ENCODE results near the gene MCM7. TPM values are rescaled to one million over a fixed set of nuclear protein-coding genes. Genes with fewer than 3 reads are reported as not detected.
A peak's percentile ranks its signal among the peaks of the same experiment; 100 is the strongest.

MCM7 gene
- total and polyA plus RNA-seq, 2 of the 4 experiments (the other 2 are of a cell fraction) = 104 to 137 TPM

DNA sequence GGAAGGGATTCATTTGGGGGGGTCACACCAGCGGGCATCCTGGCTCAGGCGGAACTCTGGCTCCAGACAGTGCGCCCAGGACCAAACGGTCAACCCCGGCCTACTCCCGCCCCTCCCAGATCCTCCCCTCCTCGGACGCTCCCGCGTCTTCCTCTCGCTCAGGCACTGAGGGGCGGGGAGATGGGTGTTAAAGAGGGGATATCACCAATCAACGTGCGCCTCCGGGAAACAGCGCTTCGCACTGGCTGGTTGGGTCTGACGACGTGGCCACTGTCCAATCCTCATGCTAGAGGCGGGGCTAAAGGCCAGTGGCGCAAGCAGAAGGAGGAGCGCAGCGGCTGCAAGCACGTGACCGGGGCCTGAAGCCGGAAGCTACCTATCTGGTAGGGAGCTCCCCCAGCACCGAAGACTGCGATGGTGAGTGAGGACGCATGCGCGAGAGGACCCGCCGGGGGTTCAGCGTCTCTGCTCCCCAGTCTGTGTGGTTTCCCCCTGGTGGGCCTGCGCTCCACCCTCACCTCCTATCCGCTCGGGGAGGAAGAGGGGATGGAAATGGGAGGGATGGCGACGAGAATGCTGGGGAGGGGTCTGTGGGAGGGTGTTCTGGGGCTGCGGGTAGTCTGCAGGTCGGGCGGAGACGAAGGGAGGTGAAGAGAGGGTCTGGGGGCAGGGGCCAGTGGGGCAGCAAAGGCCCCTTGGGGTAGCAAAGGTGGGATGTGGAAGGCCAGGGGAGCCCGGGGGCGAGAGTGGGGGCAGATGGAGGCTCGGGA lies 47.5 kb upstream of the MCM7 start, which contains the start of gene LAMTOR4:
LAMTOR4 (plus strand) TSS at position 360 of the 770 bp plus-strand sequence; CDS start at position 415, 55 bp downstream.
- Histone ChIP-seq H4K91ac (ENCODE audit: insufficient read depth, low read depth, low read length) (peak within 1 kb of the TSS; percentile 90), H3K56ac (ENCODE audit: extremely low read depth, insufficient read depth, low read length) (peak within 1 kb of the TSS; percentile 47), H3K79me1 (ENCODE audit: low read depth in 1 of 2, low read length in 2 of 2) (peaks cover 17 to 43% of the 10 kb centered on the region in 2 experiments), H3K27ac (ENCODE audit: insufficient read depth, low read length) (peak within 1 kb of the TSS; percentile 86), H2AFZ (replicated peaks; ENCODE audit: low read length, poor library complexity) (peak within 1 kb of the TSS; percentile 94), H3K23ac (ENCODE audit: low read depth, low read length) (peak within 1 kb of the TSS; percentile 90), H3K9me1 (ENCODE audit: insufficient read depth, low read length) (no peaks in the 10 kb centered on the region), H2BK15ac (ENCODE audit: low read depth, low read length) (no peak within 1 kb of the TSS), H2BK20ac (ENCODE audit: low read depth, low read length) (no peak within 1 kb of the TSS), H3K14ac (replicated peaks; ENCODE audit: low read depth, low read length) (peak within 1 kb of the TSS; percentile 91), H3K4ac (ENCODE audit: low read depth, low read length) (peak within 1 kb of the TSS; percentile 94), H3K4me2 (ENCODE audit: low read depth, low read length) (peak within 1 kb of the TSS; percentile 79), H3K9ac (ENCODE audit: low read depth, low read length) (peak within 1 kb of the TSS; percentile 90), H3K36me3 (ENCODE audit: control insufficient read depth, insufficient read depth, low read length) (peaks cover 9% of the 10 kb centered on the region), H4K20me1 (ENCODE audit: insufficient read depth, low read length) (peaks cover 5% of the 10 kb centered on the region; the same call in 1 of the 2 replicates), H3K4me3 (ENCODE audit: insufficient read depth, low read depth, low read length) (peak within 1 kb of the TSS; percentile 66), H3K18ac (ENCODE audit: low read depth, low read length) (peak within 1 kb of the TSS; percentile 70), H4K8ac (ENCODE audit: low read depth in 2 of 2, low read length in 2 of 2) (peak within 1 kb of the TSS; percentile 80 to 99), H2AK9ac (replicated peaks; ENCODE audit: low read depth, low read length, poor library complexity) (peak within 1 kb of the TSS; percentile 96), H3K9me3 (ENCODE audit: control insufficient read depth, insufficient read depth, low read length) (no peaks in the 10 kb centered on the region), H2BK5ac (ENCODE audit: low read depth, low read length, poor library complexity, severe bottlenecking) (peak within 1 kb of the TSS; percentile 82), H3K27me3 (ENCODE audit: control insufficient read depth, insufficient read depth, low read length) (no peaks in the 10 kb centered on the region), H3K4me1 (ENCODE audit: control insufficient read depth, insufficient read depth, low read length) (0 out of 2 replicates have a peak, but pooled peaks cover 2% of the 10 kb centered on the region), H4K5ac (ENCODE audit: low read depth, low read length) (peak within 1 kb of the TSS; percentile 71), H2AK5ac (ENCODE audit: low read depth, low read length) (peak within 1 kb of the TSS; percentile 76), H2BK120ac (ENCODE audit: low read depth, low read length) (peak within 1 kb of the TSS; percentile 44; the same call in 1 of the 2 replicates)
- dilution Hi-C loops (cut with HindIII; ENCODE audit: low sequenced_read_pairs, unreplicated experiment) (no loop called here), in situ Hi-C loops (cut with MboI; ENCODE audit: low sequenced_read_pairs) (no loop called here), intact Hi-C loops (cut with micrococcal nuclease) (no loop called here)
- POLR2A ChIA-PET (ENCODE audit: unreplicated experiment) = interaction anchor here (0.5 to 0.6 kb wide), 3 partner anchors 8 to 45 kb away, joined by 3 to 6 read pairs (median 3); no protein-coding TSS in a partner anchor
- 3% methylated on average over 7 of the region's 46 CpGs; no CpG with 5 or more reads in 1 of the 2 experiments for WGBS, 2 experiments (ENCODE audit: extremely low coverage in 2 of 2, insufficient read length in 1 of 2)
- peak; percentile 99 for DNase-seq
- no TSS peak for BruUV-seq (replicated peaks)
- peak; percentile 99 for ATAC-seq (ENCODE audit: low read depth)
- CTCF ChIA-PET = interaction anchor here (0.8 to 1.0 kb wide), 2 partner anchors 8 to 16 kb away, joined by 3 read pairs; no protein-coding TSS in a partner anchor
- TF ChIP-seq MAZ (IDR thresholded peaks at IDR 0.05; ENCODE audit: borderline replicate concordance, low read depth, low read length) (peak; percentile 92), RFX5 (IDR thresholded peaks at IDR 0.05; ENCODE audit: low read depth, low read length) (no peak), CEBPB (IDR thresholded peaks at IDR 0.05; ENCODE audit: low read depth, low read length) (peak; percentile 93), BHLHE40 (IDR thresholded peaks at IDR 0.05; ENCODE audit: low read depth, low read length) (peak; percentile 92), FOS (IDR thresholded peaks at IDR 0.05; ENCODE audit: low read depth, low read length) (peak; percentile 73)
- TF ChIP-seq, protein P1, sequence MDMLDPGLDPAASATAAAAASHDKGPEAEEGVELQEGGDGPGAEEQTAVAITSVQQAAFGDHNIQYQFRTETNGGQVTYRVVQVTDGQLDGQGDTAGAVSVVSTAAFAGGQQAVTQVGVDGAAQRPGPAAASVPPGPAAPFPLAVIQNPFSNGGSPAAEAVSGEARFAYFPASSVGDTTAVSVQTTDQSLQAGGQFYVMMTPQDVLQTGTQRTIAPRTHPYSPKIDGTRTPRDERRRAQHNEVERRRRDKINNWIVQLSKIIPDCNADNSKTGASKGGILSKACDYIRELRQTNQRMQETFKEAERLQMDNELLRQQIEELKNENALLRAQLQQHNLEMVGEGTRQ (IDR thresholded peaks at IDR 0.05; ENCODE audit: low read depth, low read length) = peak; percentile 95
- TF ChIP-seq, protein P2, sequence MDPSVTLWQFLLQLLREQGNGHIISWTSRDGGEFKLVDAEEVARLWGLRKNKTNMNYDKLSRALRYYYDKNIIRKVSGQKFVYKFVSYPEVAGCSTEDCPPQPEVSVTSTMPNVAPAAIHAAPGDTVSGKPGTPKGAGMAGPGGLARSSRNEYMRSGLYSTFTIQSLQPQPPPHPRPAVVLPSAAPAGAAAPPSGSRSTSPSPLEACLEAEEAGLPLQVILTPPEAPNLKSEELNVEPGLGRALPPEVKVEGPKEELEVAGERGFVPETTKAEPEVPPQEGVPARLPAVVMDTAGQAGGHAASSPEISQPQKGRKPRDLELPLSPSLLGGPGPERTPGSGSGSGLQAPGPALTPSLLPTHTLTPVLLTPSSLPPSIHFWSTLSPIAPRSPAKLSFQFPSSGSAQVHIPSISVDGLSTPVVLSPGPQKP (IDR thresholded peaks at IDR 0.05; ENCODE audit: borderline replicate concordance, low read depth, low read length) = no peak
- TF ChIP-seq, protein P3, sequence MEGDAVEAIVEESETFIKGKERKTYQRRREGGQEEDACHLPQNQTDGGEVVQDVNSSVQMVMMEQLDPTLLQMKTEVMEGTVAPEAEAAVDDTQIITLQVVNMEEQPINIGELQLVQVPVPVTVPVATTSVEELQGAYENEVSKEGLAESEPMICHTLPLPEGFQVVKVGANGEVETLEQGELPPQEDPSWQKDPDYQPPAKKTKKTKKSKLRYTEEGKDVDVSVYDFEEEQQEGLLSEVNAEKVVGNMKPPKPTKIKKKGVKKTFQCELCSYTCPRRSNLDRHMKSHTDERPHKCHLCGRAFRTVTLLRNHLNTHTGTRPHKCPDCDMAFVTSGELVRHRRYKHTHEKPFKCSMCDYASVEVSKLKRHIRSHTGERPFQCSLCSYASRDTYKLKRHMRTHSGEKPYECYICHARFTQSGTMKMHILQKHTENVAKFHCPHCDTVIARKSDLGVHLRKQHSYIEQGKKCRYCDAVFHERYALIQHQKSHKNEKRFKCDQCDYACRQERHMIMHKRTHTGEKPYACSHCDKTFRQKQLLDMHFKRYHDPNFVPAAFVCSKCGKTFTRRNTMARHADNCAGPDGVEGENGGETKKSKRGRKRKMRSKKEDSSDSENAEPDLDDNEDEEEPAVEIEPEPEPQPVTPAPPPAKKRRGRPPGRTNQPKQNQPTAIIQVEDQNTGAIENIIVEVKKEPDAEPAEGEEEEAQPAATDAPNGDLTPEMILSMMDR (conservative IDR thresholded peaks at IDR 0.05; ENCODE audit: low read depth, low read length) = no peak
